ENCODE results near the gene ITGB2. TPM values are rescaled to one million over a fixed set of nuclear protein-coding genes. Genes with fewer than 3 reads are reported as not detected.

Gene ITGB2
- total RNA-seq, 1 experiment from 2014 or later = 45.1 TPM

- Histone ChIP-seq H4K20me1 (ENCODE audit: low read length) (no peaks in the 10 kb centered on the region), H3K27ac (ENCODE audit: low read length) (peak overlapping the region; percentile 43), H2AFZ (ENCODE audit: low read length) (no peak overlapping the region), H3K9me2 (replicated peaks; ENCODE audit: low read length) (no peaks in the 10 kb centered on the region), H3K27me3 (ENCODE audit: low read length) (no peaks in the 10 kb centered on the region), H3K36me3 (ENCODE audit: low read depth, low read length) (no peaks in the 10 kb centered on the region), H3K4me3 (ENCODE audit: low read length) (peak overlapping the region; percentile 5; the same call in 1 of the 2 replicates), H3F3A (ENCODE audit: low read length, unreplicated experiment) (peaks cover 5% of the 10 kb centered on the region), H3K4me2 (ENCODE audit: low read length) (peak overlapping the region; percentile 54), H3K4me1 (ENCODE audit: insufficient read depth, low read length) (peaks cover 67% of the 10 kb centered on the region), H3K79me2 (ENCODE audit: low read length) (peaks cover 8% of the 10 kb centered on the region; the same call in 1 of the 2 replicates), H3K9ac (ENCODE audit: low read length) (no peak overlapping the region), H3K9me3 (ENCODE audit: low read length) (no peaks in the 10 kb centered on the region)
- BruUV-seq (replicated peaks) = TSS peak; percentile 42
- DNase-seq (peak; percentile 89), ATAC-seq (peak; percentile 52)
- intact Hi-C loops (cut with micrococcal nuclease) = loop anchor here (5.0 to 10.0 kb wide), 2 partner anchors 34 to 246 kb away; no protein-coding TSS in a partner anchor
- ChIA-PET POLR2A (ENCODE audit: unreplicated experiment) (no interaction called here), CTCF (no interaction called here)
- no peak for TF ChIP-seq EZH2phosphoT487 (IDR thresholded peaks at IDR 0.05; ENCODE audit: borderline replicate concordance, low read length)
- no peak for TF ChIP-seq EZH2 (IDR thresholded peaks at IDR 0.05; ENCODE audit: low read length, unreplicated experiment)
- TF ChIP-seq, protein P1, sequence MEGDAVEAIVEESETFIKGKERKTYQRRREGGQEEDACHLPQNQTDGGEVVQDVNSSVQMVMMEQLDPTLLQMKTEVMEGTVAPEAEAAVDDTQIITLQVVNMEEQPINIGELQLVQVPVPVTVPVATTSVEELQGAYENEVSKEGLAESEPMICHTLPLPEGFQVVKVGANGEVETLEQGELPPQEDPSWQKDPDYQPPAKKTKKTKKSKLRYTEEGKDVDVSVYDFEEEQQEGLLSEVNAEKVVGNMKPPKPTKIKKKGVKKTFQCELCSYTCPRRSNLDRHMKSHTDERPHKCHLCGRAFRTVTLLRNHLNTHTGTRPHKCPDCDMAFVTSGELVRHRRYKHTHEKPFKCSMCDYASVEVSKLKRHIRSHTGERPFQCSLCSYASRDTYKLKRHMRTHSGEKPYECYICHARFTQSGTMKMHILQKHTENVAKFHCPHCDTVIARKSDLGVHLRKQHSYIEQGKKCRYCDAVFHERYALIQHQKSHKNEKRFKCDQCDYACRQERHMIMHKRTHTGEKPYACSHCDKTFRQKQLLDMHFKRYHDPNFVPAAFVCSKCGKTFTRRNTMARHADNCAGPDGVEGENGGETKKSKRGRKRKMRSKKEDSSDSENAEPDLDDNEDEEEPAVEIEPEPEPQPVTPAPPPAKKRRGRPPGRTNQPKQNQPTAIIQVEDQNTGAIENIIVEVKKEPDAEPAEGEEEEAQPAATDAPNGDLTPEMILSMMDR (conservative IDR thresholded peaks at IDR 0.05; ENCODE audit: low read depth, low read length) = no peak
These were observed 42.4 kb downstream of the ITGB2 start for GRCh38 chr21:44878053-44878982.

- no peak for DNase-seq
- H3K4me3 ChIP-seq (ENCODE audit: low read length) = no peak overlapping the region
- TF ChIP-seq, protein P1 (conservative IDR thresholded peaks at IDR 0.05; ENCODE audit: low read depth, low read length) = no peak
- TF ChIP-seq EZH2 (IDR thresholded peaks at IDR 0.05; ENCODE audit: low read length, unreplicated experiment) = no peak
- no peak for TF ChIP-seq EZH2phosphoT487 (IDR thresholded peaks at IDR 0.05; ENCODE audit: borderline replicate concordance, low read length)
- H3K79me2 ChIP-seq (ENCODE audit: low read length) = peaks cover 21% of the 10 kb centered on the region
- peaks cover 5% of the 10 kb centered on the region for H3F3A ChIP-seq (ENCODE audit: low read length, unreplicated experiment)
- H3K9me3 ChIP-seq (ENCODE audit: low read length) = no peaks in the 10 kb centered on the region
- H3K4me1 ChIP-seq (ENCODE audit: insufficient read depth, low read length) = peaks cover 60% of the 10 kb centered on the region
- POLR2A ChIA-PET (ENCODE audit: unreplicated experiment) = no interaction called here
- intact Hi-C loops (cut with micrococcal nuclease) = loop anchor here (5.0 to 10.0 kb wide), 2 partner anchors 35 to 248 kb away; no protein-coding TSS in a partner anchor
- no peak for ATAC-seq
- no peak overlapping the region for H2AFZ ChIP-seq (ENCODE audit: low read length)
- no TSS peak for BruUV-seq (replicated peaks)
- H3K36me3 ChIP-seq (ENCODE audit: low read depth, low read length) = no peaks in the 10 kb centered on the region
- H3K27me3 ChIP-seq (ENCODE audit: low read length) = no peaks in the 10 kb centered on the region
- H3K9me2 ChIP-seq (replicated peaks; ENCODE audit: low read length) = no peaks in the 10 kb centered on the region
- no peak overlapping the region for H3K4me2 ChIP-seq (ENCODE audit: low read length)
- H4K20me1 ChIP-seq (ENCODE audit: low read length) = peaks cover 10% of the 10 kb centered on the region; the same call in 1 of the 2 replicates
- CTCF ChIA-PET = no interaction called here
- no peak overlapping the region for H3K9ac ChIP-seq (ENCODE audit: low read length)
- H3K27ac ChIP-seq (ENCODE audit: low read length) = no peak overlapping the region
These were observed 43.7 kb downstream of the ITGB2 start for GRCh38 chr21:44876849-44877575.
